A673 (cell line): Measurements from ENCODE around the gene MRPL47. TPM values are rescaled to one million over a fixed set of nuclear protein-coding genes. Genes with fewer than 3 reads are reported as not detected.

Experiments used
- BruUV-seq: library from RNA; stranded (reverse); fragments of 400-500 nt; replicated peaks from 2 replicates; lab custom pipeline; 2021; lab: Mats Ljungman, UMichigan
- CTCF ChIA-PET: fragments of 300-600 bp; sonication (Branson Sonifier 250); formaldehyde crosslinking; loops from one replicate; lab custom pipeline; 2022; ENCODE audit warnings: antibody characterized with exemption; lab: Charles Lee
- POLR2A ChIA-PET: fragments of 300-600 bp; sonication (Branson Sonifier 250); formaldehyde crosslinking; loops from one replicate; lab custom pipeline; 2022; ENCODE audit warnings: antibody characterized with exemption; ENCODE audit not compliant: low non-redundant PET; lab: Charles Lee
- DNase-seq: peaks from one replicate; pipeline ENCODE4 v3.0.0-alpha.2; 2015; ENCODE audit warnings: low spot score
- H3K27ac ChIP-seq: fragments of 200-600 bp; sonication (generic); 2 replicates; pipeline ENCODE4 v1.5.1; 2016; ENCODE audit warnings: mixed run types, low read depth, mild to moderate bottlenecking, mixed read lengths, antibody characterized with exemption, low read length; ENCODE audit not compliant: poor library complexity, severe bottlenecking
- H3K27me3 ChIP-seq: fragments of 200-600 bp; sonication (generic); replicated peaks from 2 replicates; pipeline ENCODE4 v1.6.1; 2017; ENCODE audit warnings: mixed run types, low read depth, mild to moderate bottlenecking, mixed read lengths, antibody characterized with exemption, low read length; ENCODE audit not compliant: insufficient read depth, poor library complexity
- H3K36me3 ChIP-seq: fragments of 200-600 bp; sonication (generic); 2 replicates; pipeline ENCODE4 v1.6.1; 2016; ENCODE audit warnings: mixed run types, mild to moderate bottlenecking, mixed read lengths, antibody characterized with exemption, low read length; ENCODE audit not compliant: insufficient read depth, poor library complexity, severe bottlenecking
- H3K4me1 ChIP-seq: fragments of 200-600 bp; sonication (generic); 2 replicates; pipeline ENCODE4 v1.6.1; 2017; ENCODE audit warnings: mixed run types, mild to moderate bottlenecking, mixed read lengths, antibody characterized with exemption, low read length; ENCODE audit not compliant: insufficient read depth, poor library complexity, severe bottlenecking
- H3K4me3 ChIP-seq: fragments of 200-600 bp; sonication (generic); 2 replicates; pipeline ENCODE4 v1.5.1; 2016; ENCODE audit warnings: low read depth, mixed run types, mild to moderate bottlenecking, mixed read lengths, low read length; ENCODE audit not compliant: poor library complexity, severe bottlenecking
- H3K9me3 ChIP-seq: fragments of 200-600 bp; sonication (generic); 2 replicates; pipeline ENCODE4 v1.6.1; 2016; ENCODE audit warnings: mixed run types, low read depth, mild to moderate bottlenecking, mixed read lengths, antibody characterized with exemption, low read length; ENCODE audit not compliant: poor library complexity, severe bottlenecking
- CTCF ChIP-seq: fragments of 300-800, 200-600 bp; sonication (generic); conservative IDR thresholded peaks from 2 replicates; pipeline ENCODE4 v1.5.1; 2017; ENCODE audit warnings: low read depth, mild to moderate bottlenecking, antibody characterized with exemption, low read length, moderate library complexity, mixed read lengths
- EZH2 ChIP-seq: fragments of 200-600 bp; sonication (generic); IDR thresholded peaks from 2 replicates; pipeline ENCODE4 v1.6.1; 2017; ENCODE audit warnings: borderline replicate concordance, low read depth, mild to moderate bottlenecking, mixed read lengths, antibody characterized with exemption, low read length; ENCODE audit not compliant: poor library complexity, severe bottlenecking
- intact Hi-C: fragments of 100-400 bp; cut with micrococcal nuclease; formaldehyde crosslinking; loops from one replicate; pipeline ENCODE4 v1.10.0; 2022; ENCODE audit not compliant: unreplicated experiment
- total RNA-seq: library from RNA; stranded (reverse); gene quantifications from 2 replicates; pipeline ENCODE4 v1.2.3, GENCODE V29; 2021

Gene MRPL47
- total RNA-seq, 1 experiment from 2014 or later: 84.6 TPM

GRCh38 chr3:179589143-179589542 is 15.3 kb downstream of the MRPL47 start:
- no TSS peak for BruUV-seq
- TF ChIP-seq CTCF (no peak), EZH2 (no peak)
- no peak for DNase-seq
- H3K4me3 ChIP-seq: no peak overlapping the region
- H3K9me3 ChIP-seq: no peaks in the 10 kb centered on the region
- H3K36me3 ChIP-seq: peaks cover 77% of the 10 kb centered on the region
- intact Hi-C loops: no loop called here
- CTCF ChIA-PET: no interaction called here
- H3K4me1 ChIP-seq: peaks cover 4% of the 10 kb centered on the region
- H3K27ac ChIP-seq: no peak overlapping the region
- POLR2A ChIA-PET: no interaction called here
- no peaks in the 10 kb centered on the region for H3K27me3 ChIP-seq

GRCh38 chr3:179580992-179581391 is 23.4 kb downstream of the MRPL47 start:
- BruUV-seq: no TSS peak
- H3K27ac ChIP-seq: no peak overlapping the region
- peaks cover 76% of the 10 kb centered on the region for H3K36me3 ChIP-seq
- no peaks in the 10 kb centered on the region for H3K9me3 ChIP-seq
- DNase-seq: no peak
- TF ChIP-seq CTCF (no peak), EZH2 (no peak)
- H3K4me3 ChIP-seq: no peak overlapping the region
- intact Hi-C loops: no loop called here
- CTCF ChIA-PET: no interaction called here
- H3K27me3 ChIP-seq: no peaks in the 10 kb centered on the region
- no peaks in the 10 kb centered on the region for H3K4me1 ChIP-seq
- POLR2A ChIA-PET: no interaction called here

DNA sequence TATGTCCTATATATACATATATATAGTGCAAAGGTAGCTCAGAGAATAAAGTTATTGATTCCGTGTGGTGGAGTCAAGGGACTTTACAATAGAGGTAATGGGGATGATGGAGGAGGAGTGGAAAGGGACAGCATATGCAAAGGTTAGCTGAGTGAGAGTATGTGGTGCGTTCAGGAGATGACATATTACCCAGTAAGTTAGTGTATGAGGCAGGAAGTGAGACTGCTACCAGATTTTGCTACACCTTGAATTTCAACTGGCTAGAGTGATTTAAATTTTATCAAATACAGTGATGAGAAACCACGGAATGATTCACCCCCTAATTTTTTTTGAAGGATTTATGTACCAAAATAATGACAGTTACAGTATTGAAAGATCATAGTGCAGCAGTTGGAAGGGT is 38.9 kb downstream of the MRPL47 start:
- Histone ChIP-seq H3K4me1 (peaks cover 9% of the 10 kb centered on the region), H3K36me3 (peaks cover 10% of the 10 kb centered on the region), H3K4me3 (no peak overlapping the region), H3K27me3 (no peaks in the 10 kb centered on the region), H3K9me3 (no peaks in the 10 kb centered on the region), H3K27ac (no peak overlapping the region)
- no TSS peak for BruUV-seq
- DNase-seq: no peak
- POLR2A ChIA-PET: no interaction called here
- CTCF ChIA-PET: no interaction called here
- TF ChIP-seq EZH2 (no peak), CTCF (no peak)
- intact Hi-C loops: no loop called here
